Activated naive CD8-positive, alpha-beta T cell treated with anti-CD3 and anti-CD28 coated beads, Interleukin-2, amount 10 ng/mL, durations not matched to agents 7 days and 5 days (primary cell): Measurements from ENCODE around the gene NAGA. TPM values are rescaled to one million over a fixed set of nuclear protein-coding genes. Genes with fewer than 3 reads are reported as not detected.
A peak's percentile ranks its signal among the peaks of the same experiment; 100 is the strongest.
"Not testable (repeated sequence)": the region's sequence is repeated elsewhere in the genome, so short reads cannot be mapped to it uniquely, and the experiment has no call there.

Experiments used
- ATAC-seq: fragments of 150-1000 bp; cut with Tn5 transposase; one replicate; pipeline ENCODE4 v1.10.0; 2021; ENCODE audit warnings: low read depth, moderate library complexity
- POLR2A ChIA-PET: fragments of 350-600 bp; sonication (Branson Sonifier 250); formaldehyde crosslinking; loops from one replicate; lab custom pipeline; 2021; ENCODE audit warnings: antibody characterized with exemption; lab: Charles Lee
- DNase-seq: peaks from one replicate; pipeline ENCODE4 v3.0.0; 2021
- H3K27ac Mint-ChIP-seq: one replicate; pipeline ENCODE4 v1.8.0; 2022; ENCODE audit warnings: mild to moderate bottlenecking, mixed read lengths
- H3K27me3 Mint-ChIP-seq: one replicate; pipeline ENCODE4 v1.8.0; 2022; ENCODE audit warnings: mild to moderate bottlenecking, moderate library complexity, mixed read lengths
- H3K36me3 Mint-ChIP-seq: one replicate; pipeline ENCODE4 v1.8.0; 2021; ENCODE audit warnings: mild to moderate bottlenecking, mixed read lengths
- H3K4me1 Mint-ChIP-seq: one replicate; pipeline ENCODE4 v1.8.0; 2021; ENCODE audit warnings: mixed read lengths
- H3K4me3 Mint-ChIP-seq: one replicate; pipeline ENCODE4 v1.8.0; 2022; ENCODE audit warnings: mild to moderate bottlenecking, moderate library complexity, mixed read lengths
- H3K9me3 Mint-ChIP-seq: one replicate; pipeline ENCODE4 v1.8.0; 2021; ENCODE audit warnings: mixed read lengths
- total RNA-seq, 2 experiments: library from RNA; stranded (reverse); gene quantifications; one replicate each; pipeline ENCODE4 v1.2.3, GENCODE V29; 2021

The NAGA gene
- 10 to 100 TPM; 15.9 to 18.4 TPM for total RNA-seq

GRCh38 chr22:42070517-42071422 is at the start of gene NAGA:
TSS of gene NAGA (minus strand) at chr22:42070812. CDS start at chr22:42070297, 515 bp downstream.
- H3K9me3 Mint-ChIP-seq = no peaks in the 10 kb centered on the region
- H3K4me3 Mint-ChIP-seq = peak within 1 kb of the TSS; percentile 91
- no peaks in the 10 kb centered on the region for H3K27me3 Mint-ChIP-seq
- H3K27ac Mint-ChIP-seq = peak within 1 kb of the TSS; percentile 94
- peak; percentile 98 for ATAC-seq
- POLR2A ChIA-PET = interaction anchor here (1.2 to 2.8 kb wide), 4 partner anchors 9 to 124 kb away, joined by 3 to 28 read pairs (median 16); partner anchors contain the start of genes CENPM, NDUFA6, SMDT1 and WBP2NL
- peak; percentile 88 for DNase-seq
- peaks cover 13% of the 10 kb centered on the region for H3K36me3 Mint-ChIP-seq
- peaks cover 20% of the 10 kb centered on the region for H3K4me1 Mint-ChIP-seq

GRCh38 chr22:42116848-42117424 is 46.3 kb upstream of the NAGA start:
- ATAC-seq (no peak), DNase-seq (no peak)
- peaks cover 31% of the 10 kb centered on the region for H3K4me1 Mint-ChIP-seq
- peaks cover 11% of the 10 kb centered on the region for H3K9me3 Mint-ChIP-seq
- H3K4me3 Mint-ChIP-seq = no peak overlapping the region
- no peak overlapping the region for H3K27ac Mint-ChIP-seq
- no peaks in the 10 kb centered on the region for H3K27me3 Mint-ChIP-seq
- peaks cover 16% of the 10 kb centered on the region for H3K36me3 Mint-ChIP-seq
- POLR2A ChIA-PET = interaction anchor here (1.2 kb wide), 1 partner anchor 26 kb away, joined by 4 read pairs; the partner anchor contains the start of gene NDUFA6

GRCh38 chr22:42115420-42115830 is 44.8 kb upstream of the NAGA start:
- Mint-ChIP-seq H3K36me3 (peaks cover 16% of the 10 kb centered on the region), H3K9me3 (peaks cover 11% of the 10 kb centered on the region), H3K4me1 (peaks cover 18% of the 10 kb centered on the region)
- POLR2A ChIA-PET, ATAC-seq, DNase-seq, H3K27me3 Mint-ChIP-seq, H3K4me3 Mint-ChIP-seq, H3K27ac Mint-ChIP-seq: not testable (repeated sequence)

DNA sequence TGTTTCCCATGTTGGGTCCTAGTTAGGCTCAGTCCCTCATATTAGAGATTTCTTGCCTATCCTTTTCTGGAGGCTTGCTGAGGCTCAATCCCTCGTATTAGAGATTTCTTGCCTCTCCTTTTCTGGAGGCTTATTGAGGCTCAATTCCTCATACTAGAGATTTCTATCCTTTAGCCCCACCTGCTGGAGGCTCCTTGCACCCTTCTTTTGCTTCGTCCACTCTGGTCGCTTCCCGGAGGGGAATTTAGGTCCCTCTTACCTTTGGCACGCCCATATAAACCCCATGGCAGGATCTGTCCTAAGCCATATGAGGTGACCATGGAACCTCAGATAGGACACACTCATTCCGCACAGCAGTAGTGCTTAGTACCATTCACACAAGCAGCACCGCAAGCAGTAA is 44.1 kb upstream of the NAGA start:
- ATAC-seq (no peak), DNase-seq (no peak)
- H3K27me3 Mint-ChIP-seq = no peaks in the 10 kb centered on the region
- H3K4me3 Mint-ChIP-seq = no peak overlapping the region
- peaks cover 11% of the 10 kb centered on the region for H3K9me3 Mint-ChIP-seq
- peaks cover 12% of the 10 kb centered on the region for H3K4me1 Mint-ChIP-seq
- POLR2A ChIA-PET = no interaction called here
- H3K36me3 Mint-ChIP-seq = peaks cover 16% of the 10 kb centered on the region
- H3K27ac Mint-ChIP-seq = no peak overlapping the region

GRCh38 chr22:42112793-42113192 is 42.2 kb upstream of the NAGA start:
- H3K4me3 Mint-ChIP-seq, H3K27me3 Mint-ChIP-seq, ATAC-seq, H3K27ac Mint-ChIP-seq, DNase-seq, H3K4me1 Mint-ChIP-seq: not testable (repeated sequence)
- peaks cover 17% of the 10 kb centered on the region for H3K36me3 Mint-ChIP-seq
- POLR2A ChIA-PET = interaction anchor here (1.0 kb wide), 1 partner anchor 22 kb away, joined by 3 read pairs; no protein-coding TSS in a partner anchor
- peaks cover 11% of the 10 kb centered on the region for H3K9me3 Mint-ChIP-seq

DNA sequence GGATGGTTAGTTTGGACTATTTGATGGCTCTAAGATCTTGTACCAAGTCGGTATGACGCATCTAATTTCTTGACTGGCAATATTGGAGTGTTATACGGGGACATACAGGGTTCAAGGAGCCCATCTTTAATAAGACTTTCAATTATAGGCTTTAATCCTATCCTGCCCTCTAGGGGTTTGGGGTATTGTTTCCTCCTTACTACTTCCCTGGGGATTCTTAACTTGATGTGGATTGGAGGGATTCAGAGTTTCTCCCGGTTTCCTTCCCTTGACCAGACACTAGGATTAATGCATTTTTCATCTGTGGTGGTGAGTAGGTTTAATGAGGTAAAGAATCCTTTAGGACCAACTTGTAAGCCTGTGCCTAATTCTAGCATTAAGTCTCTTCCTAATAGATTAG is 41.2 kb upstream of the NAGA start:
- DNase-seq = no peak
- POLR2A ChIA-PET = no interaction called here
- ATAC-seq = no peak
- Mint-ChIP-seq H3K4me3 (no peak overlapping the region), H3K27me3 (no peaks in the 10 kb centered on the region), H3K9me3 (peaks cover 11% of the 10 kb centered on the region), H3K36me3 (peaks cover 18% of the 10 kb centered on the region), H3K4me1 (peaks cover 2% of the 10 kb centered on the region), H3K27ac (no peak overlapping the region)

DNA sequence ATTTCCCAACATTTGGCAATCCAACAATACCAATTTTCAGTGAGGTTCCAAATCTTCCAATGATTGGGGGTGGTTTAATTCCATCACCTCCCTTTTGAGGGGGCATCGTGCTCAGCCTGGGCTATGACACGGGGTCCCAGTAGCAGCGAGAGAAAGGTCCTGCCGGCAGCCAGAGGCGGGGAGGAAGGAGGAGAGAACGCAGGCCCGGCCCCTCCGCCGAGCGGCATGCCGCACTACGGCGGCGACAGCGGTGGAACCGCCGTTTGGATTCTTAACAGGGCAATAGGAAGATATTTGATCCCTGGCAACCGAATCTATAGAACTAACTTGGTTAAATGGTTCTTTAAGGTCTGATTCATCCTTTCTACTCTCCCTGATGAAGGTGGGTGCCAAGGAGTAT is 38.2 kb upstream of the NAGA start:
- H3K36me3 Mint-ChIP-seq = peaks cover 8% of the 10 kb centered on the region
- no peak for ATAC-seq

DNA sequence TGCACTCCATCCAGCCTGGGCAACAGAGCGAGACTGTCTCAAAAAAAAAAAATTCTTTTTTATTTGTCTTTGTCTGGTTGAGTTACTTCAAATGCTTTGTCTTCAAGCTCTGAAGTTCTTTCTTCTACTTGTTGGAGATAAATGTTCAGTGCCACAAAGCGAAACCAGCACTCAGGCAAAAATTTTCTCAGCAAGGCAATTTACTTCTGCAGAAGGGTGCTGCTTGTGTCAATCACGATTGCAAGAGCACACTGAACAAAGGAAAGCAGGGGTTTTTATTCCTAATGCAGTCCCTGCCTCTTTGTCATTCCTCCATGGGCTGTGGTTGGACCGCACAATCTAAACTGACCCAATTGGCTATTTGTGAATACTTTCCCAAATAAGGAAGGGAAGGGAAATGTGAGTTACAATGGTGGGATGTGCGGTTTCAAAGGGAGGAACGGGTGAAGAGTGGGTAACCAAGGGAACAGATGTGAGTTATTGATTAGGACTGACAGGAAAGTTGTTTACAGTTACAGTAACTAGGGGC is 33.8 kb upstream of the NAGA start:
- H3K4me1 Mint-ChIP-seq, DNase-seq, ATAC-seq, POLR2A ChIA-PET, H3K27ac Mint-ChIP-seq, H3K4me3 Mint-ChIP-seq, H3K27me3 Mint-ChIP-seq: not testable (repeated sequence)
- peaks cover 30% of the 10 kb centered on the region for H3K36me3 Mint-ChIP-seq
- peaks cover 16% of the 10 kb centered on the region for H3K9me3 Mint-ChIP-seq

More for the DNA sequence above, 38.2 kb upstream of the NAGA start:
- POLR2A ChIA-PET = no interaction called here
- Mint-ChIP-seq H3K4me1 (no peaks in the 10 kb centered on the region), H3K27me3 (no peaks in the 10 kb centered on the region), H3K4me3 (no peak overlapping the region), H3K9me3 (peaks cover 5% of the 10 kb centered on the region), H3K27ac (no peak overlapping the region)
- no peak for DNase-seq

GRCh38 chr22:42101199-42101598 is 30.6 kb upstream of the NAGA start:
- Mint-ChIP-seq H3K9me3 (peaks cover 18% of the 10 kb centered on the region), H3K4me3 (no peak overlapping the region), H3K36me3 (peaks cover 31% of the 10 kb centered on the region), H3K27me3 (no peaks in the 10 kb centered on the region), H3K4me1 (no peaks in the 10 kb centered on the region), H3K27ac (no peak overlapping the region)
- ATAC-seq (no peak), DNase-seq (no peak)
- POLR2A ChIA-PET = interaction anchor here (1.0 kb wide), 1 partner anchor 21 kb away, joined by 3 read pairs; no protein-coding TSS in a partner anchor

GRCh38 chr22:42091455-42091782 is 20.8 kb upstream of the NAGA start:
- POLR2A ChIA-PET = interaction anchor here (0.7 to 3.6 kb wide), 17 partner anchors 12 to 523 kb away, joined by 3 to 96 read pairs (median 5); partner anchors contain the start of genes CCDC134, CENPM, NAGA and PHETA2
- peak overlapping the region; percentile 99 for H3K27ac Mint-ChIP-seq
- no peaks in the 10 kb centered on the region for H3K27me3 Mint-ChIP-seq
- peaks cover 23% of the 10 kb centered on the region for H3K4me1 Mint-ChIP-seq
- H3K36me3 Mint-ChIP-seq = peaks cover 18% of the 10 kb centered on the region
- ATAC-seq (no peak), DNase-seq (no peak)
- peak overlapping the region; percentile 97 for H3K4me3 Mint-ChIP-seq
- H3K9me3 Mint-ChIP-seq = no peaks in the 10 kb centered on the region

GRCh38 chr22:42090596-42091454 is 20.2 kb upstream of the NAGA start, which contains the start of gene NDUFA6:
TSS of gene NDUFA6 (minus strand) at chr22:42090772. CDS start at chr22:42090744, 28 bp downstream.
- peak within 1 kb of the TSS; percentile 99 for H3K27ac Mint-ChIP-seq
- H3K27me3 Mint-ChIP-seq = no peaks in the 10 kb centered on the region
- H3K4me1 Mint-ChIP-seq = peaks cover 23% of the 10 kb centered on the region
- H3K9me3 Mint-ChIP-seq = no peaks in the 10 kb centered on the region
- ATAC-seq (peak; percentile 98), DNase-seq (peak; percentile 97)
- peaks cover 24% of the 10 kb centered on the region for H3K36me3 Mint-ChIP-seq
- POLR2A ChIA-PET = interaction anchor here (0.7 to 3.6 kb wide), 28 partner anchors 9 to 524 kb away, joined by 3 to 96 read pairs (median 4); partner anchors contain the start of genes CCDC134, CENPM, DESI1 and NAGA
- peak within 1 kb of the TSS; percentile 97 for H3K4me3 Mint-ChIP-seq

DNA sequence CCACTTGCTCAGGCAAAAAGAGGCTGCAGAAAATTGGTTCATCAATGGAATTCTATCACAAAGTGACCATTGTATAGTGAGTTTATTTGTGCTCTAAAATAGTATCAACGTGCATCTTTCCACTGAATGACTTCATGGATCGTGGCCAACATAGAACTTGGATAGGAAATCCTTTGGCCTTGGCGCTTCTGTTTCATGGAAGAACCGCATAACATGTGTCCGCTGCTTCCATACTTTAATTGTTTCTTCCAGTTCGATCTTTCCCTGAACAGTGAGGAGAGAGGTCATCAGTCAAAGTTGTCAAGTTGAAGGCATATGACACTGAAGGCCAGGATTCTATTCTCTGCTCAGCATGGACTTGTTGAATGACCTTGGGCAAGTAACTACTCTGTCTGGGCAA is 15.4 kb upstream of the NAGA start:
- Mint-ChIP-seq H3K27me3 (no peaks in the 10 kb centered on the region), H3K9me3 (no peaks in the 10 kb centered on the region), H3K36me3 (peaks cover 54% of the 10 kb centered on the region), H3K4me3 (no peak overlapping the region), H3K4me1 (peaks cover 20% of the 10 kb centered on the region), H3K27ac (no peak overlapping the region)
- POLR2A ChIA-PET = no interaction called here
- ATAC-seq (no peak), DNase-seq (no peak)
